HCT116 (cell line): ENCODE measurements around the gene SCN1B. TPM values are rescaled to one million over a fixed set of nuclear protein-coding genes. Genes with fewer than 3 reads are reported as not detected.

Source experiments
- ATAC-seq: fragments of 200-7000 bp; cut with Tn5 transposase; 2 replicates; pipeline ENCODE4 v1.9.1; 2020; ENCODE audit warnings: mild to moderate bottlenecking, moderate library complexity
- BruUV-seq: library from RNA; stranded (reverse); fragments of 400-500 nt; replicated peaks from 2 replicates; lab custom pipeline; 2021; lab: Mats Ljungman, UMichigan
- CTCF ChIA-PET: fragments of 300-600 bp; sonication (Branson Sonifier 250); formaldehyde crosslinking; loops from one replicate; lab custom pipeline; 2021; ENCODE audit warnings: antibody characterized with exemption; lab: Charles Lee
- POLR2A ChIA-PET: fragments of 300-600, 350-600 bp; sonication (Branson Sonifier 250); formaldehyde crosslinking; loops from one replicate; lab custom pipeline; 2021; ENCODE audit warnings: antibody characterized with exemption; lab: Charles Lee
- RAD21 ChIA-PET, 2 experiments: fragments of 300-600 bp; sonication (Branson Sonifier 250); formaldehyde crosslinking; loops; one replicate each; lab custom pipeline; 2023; ENCODE audit warnings: low total read pairs in 2 of 2; ENCODE audit not compliant: uncharacterized antibody in 2 of 2, unreplicated experiment in 2 of 2, low non-redundant PET in 1 of 2; lab: Charles Lee
- DNase-seq: peaks from one replicate; pipeline ENCODE4 v3.0.0-alpha.2; 2010; ENCODE audit warnings: low read depth, low spot score
- H2AFZ ChIP-seq: fragments of 200-600 bp; shearing (Covaris generic), sonication (generic); 2 replicates; pipeline ENCODE4 v1.6.1; 2017; ENCODE audit warnings: low read depth, mixed run types, mixed read lengths, antibody characterized with exemption, low read length; ENCODE audit not compliant: poor library complexity, severe bottlenecking
- H3K27ac ChIP-seq: 2 replicates; pipeline ENCODE4 v1.5.1; 2012; ENCODE audit warnings: low read depth, low read length
- H3K27me3 ChIP-seq: fragments of 200-600 bp; sonication (generic); 2 replicates; pipeline ENCODE4 v1.6.1; 2016; ENCODE audit warnings: mixed run types, low read length, mixed read lengths; ENCODE audit not compliant: insufficient read depth
- H3K36me3 ChIP-seq, 2 experiments: fragments of 200-500 bp in 1 of 2; fragments of 200-600 bp in 1 of 2; sonication (Bioruptor generic) in 1 of 2; sonication (generic) in 1 of 2; 2 replicates each; pipeline versions ENCODE4 v1.5.1 to v1.6.1; 2014 to 2016; ENCODE audit warnings: low read length in 2 of 2, inconsistent platforms in 1 of 2, mixed read lengths in 1 of 2, mixed run types in 1 of 2; ENCODE audit not compliant: insufficient read depth in 2 of 2, control insufficient read depth in 1 of 2
- H3K4me1 ChIP-seq, 2 experiments: fragments of 200-600 bp in 1 of 2; sonication (generic) in 1 of 2; 2 replicates each; pipeline versions ENCODE4 v1.5.1 to v1.6.1; 2012 to 2017; ENCODE audit warnings: low read length in 2 of 2, inconsistent platforms in 1 of 2, mild to moderate bottlenecking in 1 of 2, mixed read lengths in 1 of 2, mixed run types in 1 of 2, moderate library complexity in 1 of 2; ENCODE audit not compliant: insufficient read depth in 2 of 2, control insufficient read depth in 1 of 2
- H3K4me2 ChIP-seq: fragments of 200-600 bp; sonication (generic); 2 replicates; pipeline ENCODE4 v1.6.1; 2017; ENCODE audit warnings: mixed run types, low read length, mixed read lengths
- H3K4me3 ChIP-seq, 2 experiments: fragments of 200-600 bp in 1 of 2; sonication (generic) in 1 of 2; replicated peaks in 1 of 2; 2 replicates each; pipeline ENCODE4 v1.5.1; 2011 to 2016; ENCODE audit warnings: low read length in 2 of 2, control low read depth in 1 of 2, low read depth in 1 of 2, mild to moderate bottlenecking in 1 of 2, mixed read lengths in 1 of 2, mixed run types in 1 of 2
- H3K79me2 ChIP-seq: fragments of 200-600 bp; sonication (generic); 2 replicates; pipeline ENCODE4 v1.6.1; 2017; ENCODE audit warnings: mild to moderate bottlenecking, mixed run types, low read length, moderate library complexity, mixed read lengths; ENCODE audit not compliant: insufficient read depth
- H3K9ac ChIP-seq: fragments of 200-600 bp; sonication (generic); 2 replicates; pipeline ENCODE4 v1.6.1; 2016; ENCODE audit warnings: low read length, mixed read lengths
- H3K9me2 ChIP-seq: fragments of 200-600 bp; sonication (generic), shearing (Covaris generic); 2 replicates; pipeline ENCODE4 v1.6.1; 2017; ENCODE audit warnings: mixed run types, mild to moderate bottlenecking, moderate library complexity; ENCODE audit not compliant: insufficient read depth
- H3K9me3 ChIP-seq, 2 experiments: fragments of 200-500 bp in 1 of 2; fragments of 200-600 bp in 1 of 2; sonication (Bioruptor generic) in 1 of 2; sonication (generic) in 1 of 2; 2 replicates each; pipeline ENCODE4 v1.6.1; 2014 to 2017; ENCODE audit warnings: low read length in 2 of 2, mixed read lengths in 2 of 2, inconsistent platforms in 1 of 2, low read depth in 1 of 2, mild to moderate bottlenecking in 1 of 2, mixed run types in 1 of 2, moderate library complexity in 1 of 2; ENCODE audit not compliant: control insufficient read depth in 1 of 2, insufficient read depth in 1 of 2
- H4K20me1 ChIP-seq: fragments of 200-600 bp; sonication (generic), shearing (Covaris generic); 2 replicates; pipeline ENCODE4 v1.6.1; 2017; ENCODE audit warnings: mixed run types, mild to moderate bottlenecking, moderate library complexity; ENCODE audit not compliant: insufficient read depth
- ATF3 ChIP-seq: IDR thresholded peaks from 2 replicates; pipeline ENCODE4 v1.6.1; 2012
- CBX3 ChIP-seq: IDR thresholded peaks from 2 replicates; pipeline ENCODE4 v1.6.1; 2012; ENCODE audit warnings: low read depth
- EGR1 ChIP-seq: IDR thresholded peaks from 2 replicates; pipeline ENCODE4 v1.6.1; 2012; ENCODE audit warnings: low read depth
- ELF1 ChIP-seq: IDR thresholded peaks from 2 replicates; pipeline ENCODE4 v1.6.1; 2012; ENCODE audit warnings: low read depth, borderline replicate concordance
- EZH2 ChIP-seq: fragments of 200-600 bp; sonication (generic); IDR thresholded peaks from 2 replicates; pipeline ENCODE4 v1.6.1; 2017; ENCODE audit warnings: antibody characterized with exemption, mixed run types
- EZH2phosphoT487 ChIP-seq: fragments of 200-600 bp; IDR thresholded peaks from 2 replicates; pipeline ENCODE4 v1.6.1; 2018; ENCODE audit warnings: antibody characterized with exemption, borderline replicate concordance
- JUND ChIP-seq: IDR thresholded peaks from 2 replicates; pipeline ENCODE4 v1.6.1; 2012
- POLR2A ChIP-seq: IDR thresholded peaks from 2 replicates; pipeline ENCODE4 v1.7.0; 2011; ENCODE audit warnings: borderline replicate concordance; ENCODE audit not compliant: insufficient read depth, insufficient read length; ENCODE audit errors: extremely low read depth
- POLR2AphosphoS5 ChIP-seq: IDR thresholded peaks from 2 replicates; pipeline ENCODE4 v1.6.1; 2011; ENCODE audit warnings: mild to moderate bottlenecking, low read depth, low read length, moderate library complexity
- RAD21 ChIP-seq: IDR thresholded peaks from 2 replicates; pipeline ENCODE4 v1.6.1; 2012; ENCODE audit warnings: low read depth, mild to moderate bottlenecking
- SP1 ChIP-seq: IDR thresholded peaks from 2 replicates; pipeline ENCODE4 v1.6.1; 2012; ENCODE audit warnings: low read depth
- SRF ChIP-seq: IDR thresholded peaks from 2 replicates; pipeline ENCODE4 v1.6.1; 2012; ENCODE audit warnings: low read depth
- YY1 ChIP-seq: IDR thresholded peaks from 2 replicates; pipeline ENCODE4 v1.6.1; 2011; ENCODE audit warnings: low read length, low read depth, moderate library complexity, mild to moderate bottlenecking; ENCODE audit not compliant: insufficient replicate concordance; ENCODE audit errors: extremely low read depth
- ZBTB33 ChIP-seq: IDR thresholded peaks from 2 replicates; pipeline ENCODE4 v1.6.1; 2011; ENCODE audit warnings: mild to moderate bottlenecking, low read length, moderate library complexity; ENCODE audit not compliant: insufficient replicate concordance; ENCODE audit errors: extremely low read depth
- ZFX ChIP-seq: fragments of 450-650 bp; IDR thresholded peaks from 2 replicates; pipeline ENCODE4 v1.6.1; 2017
- intact Hi-C: fragments of 100-400 bp; cut with micrococcal nuclease; formaldehyde crosslinking; loops from 2 replicates; pipeline ENCODE4 v1.10.0; 2022
- total RNA-seq: library from RNA; stranded (reverse); gene quantifications from one replicate; pipeline ENCODE4 v1.2.1, GENCODE V29; 2021; ENCODE audit not compliant: unreplicated experiment

The SCN1B gene
- total RNA-seq, 1 experiment from 2014 or later: 6.6 TPM

- ATAC-seq (no peak), DNase-seq (no peak)
- Histone ChIP-seq H2AFZ (no peak overlapping the region), H3K9ac (no peak overlapping the region), H3K36me3 (no peaks in the 10 kb centered on the region), H3K4me1 (no peaks in the 10 kb centered on the region), H3K4me3 (no peak overlapping the region), H3K27me3 (no peaks in the 10 kb centered on the region), H3K79me2 (no peaks in the 10 kb centered on the region), H3K27ac (no peak overlapping the region), H3K9me2 (no peaks in the 10 kb centered on the region; the same call in 1 of the 2 replicates), H3K9me3 (peaks cover 0 to 3% of the 10 kb centered on the region in 2 experiments; a peak in 1 of 4 replicates)
- intact Hi-C loops: no loop called here
- BruUV-seq: no TSS peak
- RAD21 ChIA-PET: no interaction called here
- CTCF ChIA-PET: no interaction called here
- POLR2A ChIA-PET: no interaction called here
- no peak for TF ChIP-seq CBX3
- TF ChIP-seq POLR2AphosphoS5: no peak
- TF ChIP-seq ELF1: no peak
- no peak for TF ChIP-seq SRF
- TF ChIP-seq EZH2phosphoT487: no peak
- no peak for TF ChIP-seq YY1
- TF ChIP-seq SP1: no peak
- TF ChIP-seq EGR1: no peak
- no peak for TF ChIP-seq ZBTB33
- TF ChIP-seq ZFX: no peak
- no peak for TF ChIP-seq POLR2A
- TF ChIP-seq EZH2: no peak
- no peak for TF ChIP-seq RAD21
- TF ChIP-seq ATF3: no peak
- no peak for TF ChIP-seq JUND
- TF ChIP-seq, all 23 proteins: peak for 0
- Histone ChIP-seq H3K4me2 (no peak overlapping the region), H4K20me1 (no peaks in the 10 kb centered on the region)
Observed at GRCh38 chr19:34985249-34986022, 44.8 kb upstream of the SCN1B start.
